Activated CD4-positive, alpha-beta T cell treated with anti-CD3 and anti-CD28 coated beads for 36 hours (primary cell): ENCODE results near the gene LEFTY2. TPM values are rescaled to one million over a fixed set of nuclear protein-coding genes. Genes with fewer than 3 reads are reported as not detected.
A peak's percentile ranks its signal among the peaks of the same experiment; 100 is the strongest.

ENCODE experiments used
- ATAC-seq: fragments of 200-7000 bp; cut with Tn5 transposase; one replicate; pipeline ENCODE4 v1.10.0; 2021; ENCODE audit warnings: mild to moderate bottlenecking, moderate library complexity
- CTCF ChIA-PET: fragments of 350-600 bp; sonication (Branson Sonifier 250); formaldehyde crosslinking; loops from one replicate; lab custom pipeline; 2021; ENCODE audit warnings: antibody characterized with exemption; lab: Charles Lee
- POLR2A ChIA-PET: fragments of 350-600 bp; sonication (Branson Sonifier 250); formaldehyde crosslinking; loops from one replicate; lab custom pipeline; 2021; ENCODE audit warnings: antibody characterized with exemption, inconsistent platforms; lab: Charles Lee
- DNase-seq: peaks from one replicate; pipeline ENCODE4 v3.0.0-alpha.2; 2020
- H3K27ac Mint-ChIP-seq: one replicate; pipeline ENCODE4 v1.8.0; 2021; ENCODE audit warnings: mixed read lengths
- H3K27me3 Mint-ChIP-seq: one replicate; pipeline ENCODE4 v1.8.0; 2021; ENCODE audit warnings: mixed read lengths
- H3K36me3 Mint-ChIP-seq: one replicate; pipeline ENCODE4 v1.8.0; 2021; ENCODE audit warnings: low read depth, mixed read lengths
- H3K4me1 Mint-ChIP-seq: one replicate; pipeline ENCODE4 v1.8.0; 2021; ENCODE audit warnings: mixed read lengths
- H3K4me3 Mint-ChIP-seq: one replicate; pipeline ENCODE4 v1.8.0; 2021; ENCODE audit warnings: mild to moderate bottlenecking, moderate library complexity, mixed read lengths
- H3K9me3 Mint-ChIP-seq: one replicate; pipeline ENCODE4 v1.8.0; 2021; ENCODE audit warnings: low read depth, mixed read lengths
- intact Hi-C, 2 experiments: fragments of 100-400 bp; cut with DNase I in 1 of 2; cut with micrococcal nuclease in 1 of 2; formaldehyde crosslinking; loops; one replicate each; pipeline versions ENCODE4 v1.14.2 to v1.15.1; 2022 to 2024; cut with DNase I, micrococcal nuclease
- total RNA-seq, 2 experiments: library from RNA; stranded (reverse); gene quantifications; one replicate each; pipeline ENCODE4 v1.2.3, GENCODE V29; 2021

LEFTY2 gene
- total RNA-seq, 2 experiments from 2014 or later, result not detected

- peak overlapping the region; percentile 88 for H3K27ac Mint-ChIP-seq
- peaks cover 39% of the 10 kb centered on the region for H3K4me1 Mint-ChIP-seq
Observed at GRCh38 chr1:225899044-225899925, 41.7 kb downstream of the LEFTY2 start.

GRCh38 chr1:225897595-225898514 lies 43.2 kb downstream of the LEFTY2 start:
- no peak for ATAC-seq
- CTCF ChIA-PET, result interaction anchor here (0.5 to 5.1 kb wide), 15 partner anchors 8 to 424 kb away, joined by 3 to 18 read pairs (median 3); partner anchors contain the start of genes EPHX1, SRP9 and TMEM63A

More at GRCh38 chr1:225899044-225899925, 41.7 kb downstream of the LEFTY2 start:
- no peaks in the 10 kb centered on the region for H3K27me3 Mint-ChIP-seq
- H3K36me3 Mint-ChIP-seq, result no peaks in the 10 kb centered on the region
- ATAC-seq, result no peak
- H3K9me3 Mint-ChIP-seq, result no peaks in the 10 kb centered on the region
- CTCF ChIA-PET, result interaction anchor here (5.1 kb wide), 1 partner anchor 17 kb away, joined by 18 read pairs; the partner anchor contains the start of gene TMEM63A
- H3K4me3 Mint-ChIP-seq, result no peak overlapping the region
- intact Hi-C loops, result no loop called here
- POLR2A ChIA-PET, result no interaction called here
- DNase-seq, result no peak

GRCh38 chr1:225896937-225897549 lies 44.0 kb downstream of the LEFTY2 start:
- H3K4me1 Mint-ChIP-seq, result peaks cover 42% of the 10 kb centered on the region
- H3K9me3 Mint-ChIP-seq, result no peaks in the 10 kb centered on the region
- DNase-seq (peak; percentile 80), ATAC-seq (peak; percentile 98)
- POLR2A ChIA-PET, result interaction anchor here (0.7 to 1.8 kb wide), 5 partner anchors 15 to 102 kb away, joined by 3 to 9 read pairs (median 3); partner anchors contain the start of genes PYCR2, SDE2 and TMEM63A
- no peaks in the 10 kb centered on the region for H3K36me3 Mint-ChIP-seq
- intact Hi-C loops, result loop anchor here (1.0 to 2.0 kb wide), 8 partner anchors 14 to 452 kb away; partner anchors contain the start of genes PYCR2 (in 2 of the 2), TMEM63A (in 2 of the 2), H3-3A (in 1 of the 2) and SRP9 (in 1 of the 2)
- CTCF ChIA-PET, result interaction anchor here (0.6 to 5.1 kb wide), 14 partner anchors 12 to 864 kb away, joined by 3 to 18 read pairs (median 3); partner anchors contain the start of genes EPHX1, SRP9 and TMEM63A
- H3K27me3 Mint-ChIP-seq, result no peaks in the 10 kb centered on the region
- H3K4me3 Mint-ChIP-seq, result peak overlapping the region; percentile 59
- H3K27ac Mint-ChIP-seq, result peak overlapping the region; percentile 95

More at GRCh38 chr1:225897595-225898514, 43.2 kb downstream of the LEFTY2 start:
- peaks cover 42% of the 10 kb centered on the region for H3K4me1 Mint-ChIP-seq
- intact Hi-C loops, result loop anchor here (1.0 to 2.0 kb wide), 8 partner anchors 13 to 453 kb away; partner anchors contain the start of genes PYCR2 (in 2 of the 2), TMEM63A (in 2 of the 2), H3-3A (in 1 of the 2) and SRP9 (in 1 of the 2)
- peak overlapping the region; percentile 95 for H3K27ac Mint-ChIP-seq
- H3K27me3 Mint-ChIP-seq, result no peaks in the 10 kb centered on the region
- no peaks in the 10 kb centered on the region for H3K9me3 Mint-ChIP-seq
- DNase-seq, result peak; percentile 41
- no peaks in the 10 kb centered on the region for H3K36me3 Mint-ChIP-seq
- POLR2A ChIA-PET, result interaction anchor here (0.6 to 1.8 kb wide), 8 partner anchors 12 to 406 kb away, joined by 3 to 16 read pairs (median 4); partner anchors contain the start of genes PYCR2 and TMEM63A
- H3K4me3 Mint-ChIP-seq, result peak overlapping the region; percentile 59

GRCh38 chr1:225896494-225896893 lies 44.5 kb downstream of the LEFTY2 start:
- CTCF ChIA-PET, result interaction anchor here (0.6 to 5.1 kb wide), 9 partner anchors 12 to 863 kb away, joined by 3 to 18 read pairs (median 4); partner anchors contain the start of genes SRP9 and TMEM63A
- Mint-ChIP-seq H3K27ac (peak overlapping the region; percentile 95), H3K27me3 (no peaks in the 10 kb centered on the region), H3K4me1 (peaks cover 42% of the 10 kb centered on the region), H3K9me3 (no peaks in the 10 kb centered on the region), H3K36me3 (no peaks in the 10 kb centered on the region), H3K4me3 (peak overlapping the region; percentile 59)
- POLR2A ChIA-PET, result interaction anchor here (0.7 to 1.8 kb wide), 4 partner anchors 15 to 103 kb away, joined by 3 to 9 read pairs (median 3); partner anchors contain the start of genes PYCR2 and SDE2
- no peak for DNase-seq
- intact Hi-C loops, result loop anchor here in 1 of 2 experiments (2.0 kb wide), 1 partner anchor 430 kb away; no protein-coding TSS in a partner anchor
- ATAC-seq, result no peak

GRCh38 chr1:225892307-225892706 lies 48.7 kb downstream of the LEFTY2 start:
- ATAC-seq, result no peak
- POLR2A ChIA-PET, result no interaction called here
- H3K36me3 Mint-ChIP-seq, result no peaks in the 10 kb centered on the region
- no peak overlapping the region for H3K27ac Mint-ChIP-seq
- no peak overlapping the region for H3K4me3 Mint-ChIP-seq
- H3K9me3 Mint-ChIP-seq, result no peaks in the 10 kb centered on the region
- peaks cover 22% of the 10 kb centered on the region for H3K4me1 Mint-ChIP-seq
- intact Hi-C loops, result no loop called here
- no peak for DNase-seq
- no peaks in the 10 kb centered on the region for H3K27me3 Mint-ChIP-seq
- CTCF ChIA-PET, result interaction anchor here (0.6 to 1.1 kb wide), 3 partner anchors 14 to 57 kb away, joined by 3 to 4 read pairs (median 4); no protein-coding TSS in a partner anchor

GRCh38 chr1:225891229-225891972 lies 49.6 kb downstream of the LEFTY2 start:
- ChIA-PET CTCF (interaction anchor here (0.9 to 1.1 kb wide), 2 partner anchors 13 to 14 kb away, joined by 4 read pairs; no protein-coding TSS in a partner anchor), POLR2A (interaction anchor here (1.1 kb wide), 1 partner anchor 9 kb away, joined by 3 read pairs; the partner anchor contains the start of gene TMEM63A)

GRCh38 chr1:225890346-225891228 lies 50.4 kb downstream of the LEFTY2 start:
- ATAC-seq (no peak), DNase-seq (no peak)
- no peaks in the 10 kb centered on the region for H3K9me3 Mint-ChIP-seq
- CTCF ChIA-PET, result interaction anchor here (1.8 kb wide), 1 partner anchor 9 kb away, joined by 6 read pairs; no protein-coding TSS in a partner anchor
- H3K27ac Mint-ChIP-seq, result no peak overlapping the region
- H3K4me3 Mint-ChIP-seq, result no peak overlapping the region
- POLR2A ChIA-PET, result interaction anchor here (1.1 kb wide), 1 partner anchor 8 kb away, joined by 3 read pairs; the partner anchor contains the start of gene TMEM63A
- H3K4me1 Mint-ChIP-seq, result peaks cover 8% of the 10 kb centered on the region
- no peaks in the 10 kb centered on the region for H3K27me3 Mint-ChIP-seq
- H3K36me3 Mint-ChIP-seq, result no peaks in the 10 kb centered on the region
- intact Hi-C loops, result no loop called here

More at GRCh38 chr1:225891229-225891972, 49.6 kb downstream of the LEFTY2 start:
- Mint-ChIP-seq H3K36me3 (no peaks in the 10 kb centered on the region), H3K27me3 (no peaks in the 10 kb centered on the region), H3K9me3 (no peaks in the 10 kb centered on the region), H3K4me1 (peaks cover 13% of the 10 kb centered on the region), H3K4me3 (no peak overlapping the region), H3K27ac (no peak overlapping the region)
- intact Hi-C loops, result no loop called here
- no peak for DNase-seq
- no peak for ATAC-seq

GRCh38 chr1:225889743-225890142 lies 51.3 kb downstream of the LEFTY2 start:
- ChIA-PET CTCF (interaction anchor here (0.5 to 1.8 kb wide), 2 partner anchors 9 to 17 kb away, joined by 3 to 6 read pairs; no protein-coding TSS in a partner anchor), POLR2A (interaction anchor here (0.5 kb wide), 1 partner anchor 816 kb away, joined by 7 read pairs; no protein-coding TSS in a partner anchor)
- no peaks in the 10 kb centered on the region for H3K27me3 Mint-ChIP-seq
- H3K36me3 Mint-ChIP-seq, result no peaks in the 10 kb centered on the region
- H3K4me3 Mint-ChIP-seq, result no peak overlapping the region
- H3K4me1 Mint-ChIP-seq, result peaks cover 8% of the 10 kb centered on the region
- intact Hi-C loops, result no loop called here
- DNase-seq (no peak), ATAC-seq (no peak)
- no peak overlapping the region for H3K27ac Mint-ChIP-seq
- H3K9me3 Mint-ChIP-seq, result no peaks in the 10 kb centered on the region
